GM12878 (cell line): ENCODE results near the gene EDC3. TPM values are rescaled to one million over a fixed set of nuclear protein-coding genes. Genes with fewer than 3 reads are reported as not detected.

ENCODE experiments used
- ATAC-seq: fragments of 200-7000 bp; cut with Tn5 transposase; 3 replicates; pipeline ENCODE4 v1.9.1; 2020; ENCODE audit warnings: mild to moderate bottlenecking, moderate library complexity
- BruUV-seq: library from RNA; stranded (reverse); fragments of 400-500 nt; replicated peaks from 2 replicates; lab custom pipeline; 2021; lab: Mats Ljungman, UMichigan
- CTCF ChIA-PET: fragments of 300-600 bp; sonication (Branson Sonifier 250); formaldehyde crosslinking; extraction: SDS; loops from one replicate; lab custom pipeline; 2021; ENCODE audit warnings: inconsistent platforms; lab: Yijun Ruan, JAX
- POLR2A ChIA-PET: fragments of 350-600 bp; formaldehyde crosslinking; extraction: SDS; loops from one replicate; lab custom pipeline; 2021; ENCODE audit warnings: inconsistent platforms; lab: Charles Lee
- RAD21 ChIA-PET: fragments of 300-600 bp; sonication (Branson Sonifier 250); formaldehyde crosslinking; loops from one replicate; lab custom pipeline; 2023; ENCODE audit warnings: antibody characterized with exemption; ENCODE audit not compliant: unreplicated experiment; lab: Charles Lee
- SMC1A ChIA-PET: fragments of 300-600 bp; sonication (Branson Sonifier 250); formaldehyde crosslinking; loops from one replicate; lab custom pipeline; 2023; ENCODE audit not compliant: unreplicated experiment, uncharacterized antibody; lab: Charles Lee
- DNase-seq: peaks from one replicate; pipeline ENCODE4 v3.0.0-alpha.2; 2011; ENCODE audit warnings: low read depth, low spot score
- FAIRE-seq: peaks from 3 replicates; lab custom pipeline; 2011; peaks lifted over from hg19 to GRCh38; lab: Jason Lieb, UNC
- H2AFZ ChIP-seq: 2 replicates; pipeline ENCODE4 v1.6.0; 2011; ENCODE audit warnings: low read depth, low read length, control low read depth; ENCODE audit not compliant: control insufficient read depth
- H3K27ac ChIP-seq: 2 replicates; pipeline ENCODE4 v1.5.1; 2011; ENCODE audit warnings: control low read depth; ENCODE audit not compliant: control insufficient read depth, insufficient read depth
- H3K27me3 ChIP-seq, 2 experiments: replicated peaks in 1 of 2; 2 replicates each; pipeline versions ENCODE4 v1.6.0 to v1.6.1; 2011; ENCODE audit warnings: low read length in 1 of 2; ENCODE audit not compliant: control insufficient read depth in 2 of 2, insufficient read depth in 2 of 2
- H3K36me3 ChIP-seq, 2 experiments: 2 replicates each; pipeline ENCODE4 v1.5.1; 2011; ENCODE audit warnings: low read length in 1 of 2; ENCODE audit not compliant: control insufficient read depth in 2 of 2, insufficient read depth in 2 of 2
- H3K4me1 ChIP-seq: 2 replicates; pipeline ENCODE4 v1.6.1; 2011; ENCODE audit warnings: mild to moderate bottlenecking, low read length, moderate library complexity, mixed read lengths; ENCODE audit not compliant: control insufficient read depth, insufficient read depth
- H3K4me2 ChIP-seq: 2 replicates; pipeline ENCODE4 v1.6.0; 2011; ENCODE audit warnings: control low read depth; ENCODE audit not compliant: control insufficient read depth, insufficient read depth
- H3K4me3 ChIP-seq: fragments of 200-600 bp; sonication (generic); 2 replicates; pipeline ENCODE4 v1.5.1; 2016
- H3K79me2 ChIP-seq: 2 replicates; pipeline ENCODE4 v1.6.0; 2011; ENCODE audit warnings: low read length; ENCODE audit not compliant: control insufficient read depth, insufficient read depth
- H3K9ac ChIP-seq: 2 replicates; pipeline ENCODE4 v1.8.0; 2011; ENCODE audit warnings: low read length, control low read depth, mixed read lengths; ENCODE audit not compliant: control insufficient read depth, insufficient read depth
- H3K9me3 ChIP-seq: replicated peaks from 3 replicates; pipeline ENCODE4 v1.5.1; 2011; ENCODE audit warnings: mild to moderate bottlenecking, low read length; ENCODE audit not compliant: control insufficient read depth, insufficient read depth
- H4K20me1 ChIP-seq: 2 replicates; pipeline ENCODE4 v1.6.0; 2011; ENCODE audit not compliant: control insufficient read depth, insufficient read depth
- ATF7 ChIP-seq: fragments of 450-650 bp; IDR thresholded peaks from 2 replicates; pipeline ENCODE4 v1.6.1; 2016; ENCODE audit warnings: low read depth, mild to moderate bottlenecking
- CHD1 ChIP-seq: IDR thresholded peaks from 2 replicates; pipeline ENCODE4 v1.6.1; 2012; ENCODE audit warnings: low read depth, low read length, improper control_type of control experiment
- POLR2AphosphoS2 ChIP-seq: IDR thresholded peaks from 2 replicates; pipeline ENCODE4 v1.6.1; 2011; ENCODE audit warnings: low read depth, mild to moderate bottlenecking, low read length, improper control_type of control experiment, moderate library complexity
- TAF1 ChIP-seq: IDR thresholded peaks from 2 replicates; pipeline ENCODE4 v1.6.1; 2011; ENCODE audit warnings: mild to moderate bottlenecking, low read depth, low read length, borderline replicate concordance
- TCF7 ChIP-seq: IDR thresholded peaks from 2 replicates; pipeline ENCODE4 v1.6.1; 2014; ENCODE audit warnings: antibody characterized with exemption, borderline replicate concordance
- WRNIP1 ChIP-seq: IDR thresholded peaks from 2 replicates; pipeline ENCODE4 v1.6.1; 2011; ENCODE audit warnings: low read depth, low read length, improper control_type of control experiment, borderline replicate concordance
- WGBS: methylation state at CpG from one replicate; pipeline ENCODE4 v1.1.6; 2016; ENCODE audit warnings: low lambda C conversion rate; ENCODE audit not compliant: insufficient replicate concordance, insufficient coverage; ENCODE audit errors: missing lambda C conversion rate; 5-methylcytosine and 5-hydroxymethylcytosine counted together
- in situ Hi-C: fragments of 300-500 bp; cut with MboI; formaldehyde crosslinking; loops from 9 replicates; pipeline ENCODE4 v1.14.3; 2018; ENCODE audit warnings: mixed read lengths
- intact Hi-C: fragments of 100-400 bp; cut with micrococcal nuclease; formaldehyde crosslinking; loops from one replicate; pipeline ENCODE4 v1.14.2; 2022; ENCODE audit not compliant: unreplicated experiment
- polyA plus RNA-seq, 11 experiments: library from polyadenylated mRNA; depleted of rRNA in 4 of 11; unstranded in 6 of 11; stranded (reverse) in 5 of 11; fragments of >200 nt; fragmentation: Nextera tagmentation in 4 of 11; fragmentation: Illumina TruSeq in 1 of 11; extraction: Ambion mirVana in 4 of 11; extraction: Trizol in 1 of 11; gene quantifications; 1 replicate in 1 of 11; 2 replicates in 10 of 11; pipeline versions ENCODE4 v1.2.1 to v1.2.3, GENCODE V29; 2011 to 2016; ENCODE audit warnings: inconsistent platforms in 2 of 11, missing spikeins in 2 of 11, low read depth in 1 of 11
- total RNA-seq, 4 experiments: library from RNA; depleted of rRNA in 3 of 4; stranded (reverse); fragments of >200 nt in 3 of 4; fragmentation: Illumina TruSeq in 1 of 4; extraction: Trizol in 1 of 4; gene quantifications; 2 replicates each; pipeline versions ENCODE4 v1.2.1 to v1.2.3, GENCODE V29; 2013 to 2021
- TF ChIP-seq, protein P1 (sequence below): fragments of 450-650 bp; IDR thresholded peaks from 2 replicates; pipeline ENCODE4 v1.6.1; 2016; ENCODE audit warnings: mild to moderate bottlenecking, moderate library complexity, borderline replicate concordance

The EDC3 gene
- total and polyA plus RNA-seq, 10 of the 15 experiments (the other 5 are each of a cell fraction or from before 2014, with no cell fraction given) = 11.8 to 48.4 (median 35.3) TPM

DNA sequence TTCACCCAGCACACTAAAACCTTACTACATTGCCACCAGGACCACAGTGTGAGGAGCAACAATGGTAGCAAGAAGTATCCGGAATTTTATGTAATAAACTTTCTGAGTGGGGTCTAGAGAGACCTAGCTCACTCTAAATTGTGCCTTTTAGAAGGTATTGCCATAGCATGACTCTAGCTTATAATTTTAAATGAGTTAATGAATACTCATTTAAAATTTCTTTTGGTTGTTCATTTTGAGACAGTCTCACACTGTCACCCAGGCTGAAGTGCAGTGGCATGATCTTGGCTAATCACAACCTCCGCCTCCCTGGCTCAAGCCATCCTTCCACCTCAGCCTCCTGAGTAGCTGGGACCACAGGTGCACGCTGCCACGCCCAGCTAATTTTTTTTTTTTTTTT lies 26.2 kb downstream of the EDC3 start (continued):
- TF ChIP-seq, protein P1, sequence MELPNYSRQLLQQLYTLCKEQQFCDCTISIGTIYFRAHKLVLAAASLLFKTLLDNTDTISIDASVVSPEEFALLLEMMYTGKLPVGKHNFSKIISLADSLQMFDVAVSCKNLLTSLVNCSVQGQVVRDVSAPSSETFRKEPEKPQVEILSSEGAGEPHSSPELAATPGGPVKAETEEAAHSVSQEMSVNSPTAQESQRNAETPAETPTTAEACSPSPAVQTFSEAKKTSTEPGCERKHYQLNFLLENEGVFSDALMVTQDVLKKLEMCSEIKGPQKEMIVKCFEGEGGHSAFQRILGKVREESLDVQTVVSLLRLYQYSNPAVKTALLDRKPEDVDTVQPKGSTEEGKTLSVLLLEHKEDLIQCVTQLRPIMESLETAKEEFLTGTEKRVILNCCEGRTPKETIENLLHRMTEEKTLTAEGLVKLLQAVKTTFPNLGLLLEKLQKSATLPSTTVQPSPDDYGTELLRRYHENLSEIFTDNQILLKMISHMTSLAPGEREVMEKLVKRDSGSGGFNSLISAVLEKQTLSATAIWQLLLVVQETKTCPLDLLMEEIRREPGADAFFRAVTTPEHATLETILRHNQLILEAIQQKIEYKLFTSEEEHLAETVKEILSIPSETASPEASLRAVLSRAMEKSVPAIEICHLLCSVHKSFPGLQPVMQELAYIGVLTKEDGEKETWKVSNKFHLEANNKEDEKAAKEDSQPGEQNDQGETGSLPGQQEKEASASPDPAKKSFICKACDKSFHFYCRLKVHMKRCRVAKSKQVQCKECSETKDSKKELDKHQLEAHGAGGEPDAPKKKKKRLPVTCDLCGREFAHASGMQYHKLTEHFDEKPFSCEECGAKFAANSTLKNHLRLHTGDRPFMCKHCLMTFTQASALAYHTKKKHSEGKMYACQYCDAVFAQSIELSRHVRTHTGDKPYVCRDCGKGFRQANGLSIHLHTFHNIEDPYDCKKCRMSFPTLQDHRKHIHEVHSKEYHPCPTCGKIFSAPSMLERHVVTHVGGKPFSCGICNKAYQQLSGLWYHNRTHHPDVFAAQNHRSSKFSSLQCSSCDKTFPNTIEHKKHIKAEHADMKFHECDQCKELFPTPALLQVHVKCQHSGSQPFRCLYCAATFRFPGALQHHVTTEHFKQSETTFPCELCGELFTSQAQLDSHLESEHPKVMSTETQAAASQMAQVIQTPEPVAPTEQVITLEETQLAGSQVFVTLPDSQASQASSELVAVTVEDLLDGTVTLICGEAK = no peak
- TF ChIP-seq TCF7 (no peak), TAF1 (no peak), CHD1 (no peak), POLR2AphosphoS2 (no peak)

DNA sequence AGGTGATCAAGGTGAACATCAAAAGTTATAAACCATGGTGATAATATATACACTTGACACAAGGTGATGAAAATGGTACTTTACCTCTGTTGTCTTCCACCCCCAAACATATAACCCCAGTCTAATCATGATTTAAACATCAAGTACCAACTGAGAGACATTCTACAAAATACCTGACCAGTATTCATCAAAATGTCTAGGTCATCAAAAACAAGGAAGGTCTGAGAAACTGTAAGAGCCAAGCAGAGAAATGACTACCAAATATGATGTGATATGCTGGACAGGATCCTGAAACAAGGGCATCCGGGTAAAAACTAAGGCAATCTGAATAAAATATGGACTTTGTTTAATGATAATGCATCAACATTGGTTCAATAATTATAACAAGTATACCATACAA lies 27.8 kb downstream of the EDC3 start:
- in situ Hi-C loops (no loop called here), intact Hi-C loops (no loop called here)
- H3K4me1 ChIP-seq = no peaks in the 10 kb centered on the region
- H3K4me3 ChIP-seq = no peak overlapping the region
- SMC1A ChIA-PET = no interaction called here
- H4K20me1 ChIP-seq = no peaks in the 10 kb centered on the region
- peaks cover 5 to 6% of the 10 kb centered on the region in 2 experiments; a peak in 3 of 4 replicates for H3K36me3 ChIP-seq
- no peak overlapping the region for H2AFZ ChIP-seq
- CTCF ChIA-PET = no interaction called here
- no peak for ATAC-seq
- POLR2A ChIA-PET = no interaction called here
- TF ChIP-seq ATF7 (no peak), WRNIP1 (no peak)
- no peaks in the 10 kb centered on the region for H3K79me2 ChIP-seq
- no peaks in the 10 kb centered on the region for H3K9me3 ChIP-seq
- no peaks in the 10 kb centered on the region for H3K27me3 ChIP-seq
- no peak for FAIRE-seq
- no peak overlapping the region for H3K27ac ChIP-seq
- RAD21 ChIA-PET = no interaction called here
- no TSS peak for BruUV-seq
- WGBS = 91% methylated on average over 1 of the region's 1 CpG
- H3K9ac ChIP-seq = no peak overlapping the region
- no peak overlapping the region for H3K4me2 ChIP-seq
- no peak for DNase-seq
